Testis (tissue), 3 donors: ENCODE measurements around the gene MGAT3. TPM values are rescaled to one million over a fixed set of nuclear protein-coding genes. Genes with fewer than 3 reads are reported as not detected.
A peak's percentile ranks its signal among the peaks of the same experiment; 100 is the strongest.

Experiments used
- DNase-seq: peaks from one replicate; pipeline ENCODE4 v3.0.0-alpha.2; 2019
- H3K27ac ChIP-seq, 2 donors: fragments of 200-600 bp; sonication (generic); one replicate each; pipeline ENCODE4 v1.5.1; 2019
- H3K27me3 ChIP-seq: fragments of 200-600 bp; sonication (generic); one replicate; pipeline ENCODE4 v1.5.1; 2019
- H3K36me3 ChIP-seq: fragments of 200-600 bp; sonication (generic); one replicate; pipeline ENCODE4 v1.5.1; 2017; ENCODE audit warnings: low read depth; ENCODE audit errors: missing control alignments
- H3K4me1 ChIP-seq: fragments of 200-600 bp; sonication (generic); one replicate; pipeline ENCODE4 v1.5.1; 2019
- H3K4me3 ChIP-seq, 2 donors: fragments of 200-600 bp; sonication (generic); one replicate each; pipeline ENCODE4 v1.5.1; 2017 to 2019
- H3K9me3 ChIP-seq: fragments of 200-600 bp; sonication (generic); one replicate; pipeline ENCODE4 v1.5.1; 2017
- POLR2A ChIP-seq: fragments of 450-650 bp; IDR thresholded peaks from one replicate; pipeline ENCODE4 v1.6.1; 2017; ENCODE audit warnings: antibody characterized with exemption, mild to moderate bottlenecking, moderate library complexity
- WGBS, 2 donors: methylation state at CpG; one replicate each; pipeline ENCODE4 v1.1.5; 2018; 5-methylcytosine and 5-hydroxymethylcytosine counted together
- intact Hi-C: fragments of 100-400 bp; cut with DNase I; formaldehyde crosslinking; loops from one replicate; pipeline ENCODE4 v1.15.1; 2023; ENCODE audit warnings: low total_unique reads
- polyA plus RNA-seq: library from polyadenylated mRNA; stranded (reverse); fragments of 350-450 nt; fragmentation: Illumina TruSeq; extraction: RNeasy Lipid Tissue Mini Kit (QIAGEN cat#74804); gene quantifications from one replicate; pipeline ENCODE4 v1.2.3, GENCODE V29; 2014; ENCODE audit warnings: low read depth, low replicate concordance; ENCODE audit not compliant: insufficient read depth
- total RNA-seq, 2 donors: library from RNA; depleted of rRNA; stranded (reverse); fragments of >200 nt; gene quantifications; one replicate each; pipeline ENCODE4 v1.2.3, GENCODE V29; 2016
- TF ChIP-seq, protein P1 (sequence below), 3 experiments: fragments of 450-650 bp in 2 of 3; fragments of 200-600 bp in 1 of 3; sonication (generic) in 1 of 3; IDR thresholded peaks; one replicate each; pipeline ENCODE4 v1.5.1; 2016 to 2019; ENCODE audit warnings: antibody characterized with exemption in 3 of 3, mild to moderate bottlenecking in 2 of 3, moderate library complexity in 1 of 3

The MGAT3 gene
- total and polyA plus RNA-seq, 3 donors from 2014 or later = 4.6 to 9.7 (median 6.4) TPM

DNA sequence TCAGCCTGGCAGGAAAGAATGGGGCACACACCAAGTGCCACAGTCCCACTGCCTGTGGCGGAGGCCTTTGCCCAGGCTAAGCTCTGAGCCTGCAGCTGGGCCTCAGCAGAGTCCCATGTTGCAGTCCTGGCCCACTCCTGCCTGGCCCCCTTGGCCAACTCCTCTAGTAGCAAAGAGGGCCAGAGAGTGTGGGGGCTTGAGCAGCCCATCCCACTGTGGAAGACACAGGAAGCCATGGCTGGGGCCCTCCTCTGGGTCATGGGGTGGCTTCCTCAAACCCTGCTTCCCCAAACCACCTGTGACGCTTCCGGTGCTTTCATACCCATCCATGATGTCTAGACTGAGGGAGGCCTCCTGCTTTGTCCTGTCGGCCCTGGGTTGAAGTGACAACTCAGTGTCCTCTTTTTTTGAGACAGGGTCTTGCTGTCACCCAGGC, 69.9 kb downstream of the MGAT3 start:
- Histone ChIP-seq H3K27me3 (no peaks in the 10 kb centered on the region), H3K9me3 (no peaks in the 10 kb centered on the region), H3K4me3 (no peak overlapping the region), H3K36me3 (no peaks in the 10 kb centered on the region), H3K27ac (no peak overlapping the region), H3K4me1 (peaks cover 72% of the 10 kb centered on the region)
- intact Hi-C loops = loop anchor here (10.0 kb wide), 2 partner anchors 212 to 352 kb away; partner anchors contain the start of gene RPL3
- DNase-seq = no peak
- 55 to 77% methylated on average over 2 to 4 of the region's 4 CpGs for WGBS, 2 donors
- TF ChIP-seq, protein P1, sequence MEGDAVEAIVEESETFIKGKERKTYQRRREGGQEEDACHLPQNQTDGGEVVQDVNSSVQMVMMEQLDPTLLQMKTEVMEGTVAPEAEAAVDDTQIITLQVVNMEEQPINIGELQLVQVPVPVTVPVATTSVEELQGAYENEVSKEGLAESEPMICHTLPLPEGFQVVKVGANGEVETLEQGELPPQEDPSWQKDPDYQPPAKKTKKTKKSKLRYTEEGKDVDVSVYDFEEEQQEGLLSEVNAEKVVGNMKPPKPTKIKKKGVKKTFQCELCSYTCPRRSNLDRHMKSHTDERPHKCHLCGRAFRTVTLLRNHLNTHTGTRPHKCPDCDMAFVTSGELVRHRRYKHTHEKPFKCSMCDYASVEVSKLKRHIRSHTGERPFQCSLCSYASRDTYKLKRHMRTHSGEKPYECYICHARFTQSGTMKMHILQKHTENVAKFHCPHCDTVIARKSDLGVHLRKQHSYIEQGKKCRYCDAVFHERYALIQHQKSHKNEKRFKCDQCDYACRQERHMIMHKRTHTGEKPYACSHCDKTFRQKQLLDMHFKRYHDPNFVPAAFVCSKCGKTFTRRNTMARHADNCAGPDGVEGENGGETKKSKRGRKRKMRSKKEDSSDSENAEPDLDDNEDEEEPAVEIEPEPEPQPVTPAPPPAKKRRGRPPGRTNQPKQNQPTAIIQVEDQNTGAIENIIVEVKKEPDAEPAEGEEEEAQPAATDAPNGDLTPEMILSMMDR (IDR thresholded peaks at IDR 0.05) = no peak
- TF ChIP-seq POLR2A = no peak

DNA sequence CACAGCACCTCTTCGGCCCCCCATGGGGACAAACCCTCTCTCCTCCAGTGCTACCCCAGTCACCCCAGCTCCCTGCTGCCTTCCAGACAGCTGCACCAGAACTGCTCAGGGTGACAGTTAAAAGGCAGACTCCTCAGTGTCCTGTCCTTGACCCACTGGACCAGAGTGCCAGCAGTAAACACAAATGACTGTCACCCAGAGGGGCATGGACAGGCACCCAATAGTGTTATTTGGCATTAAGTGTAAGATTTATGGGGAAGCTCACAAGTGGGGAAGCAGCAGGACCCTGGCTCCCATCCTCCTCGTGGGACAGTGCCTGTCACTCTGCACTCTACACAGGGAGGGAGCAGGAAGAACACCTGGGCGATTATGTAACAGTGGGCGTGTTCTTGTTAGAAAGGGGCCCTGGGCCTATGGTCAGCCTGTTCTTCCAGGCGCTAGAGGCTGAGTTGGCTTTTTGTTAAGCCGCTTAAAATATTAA, 70.7 kb downstream of the MGAT3 start:
- TF ChIP-seq, protein P1 (IDR thresholded peaks at IDR 0.05) = no peak
- TF ChIP-seq POLR2A = no peak
- Histone ChIP-seq H3K36me3 (no peaks in the 10 kb centered on the region), H3K27ac (peak overlapping the region in 1 of 2 donors; percentile 66), H3K4me1 (peaks cover 66% of the 10 kb centered on the region), H3K4me3 (no peak overlapping the region), H3K9me3 (no peaks in the 10 kb centered on the region), H3K27me3 (no peaks in the 10 kb centered on the region)
- 42 to 59% methylated on average over 3 to 6 of the region's 6 CpGs for WGBS, 2 donors
- DNase-seq = no peak
- intact Hi-C loops = loop anchor here (10.0 kb wide), 2 partner anchors 213 to 353 kb away; partner anchors contain the start of gene RPL3

DNA sequence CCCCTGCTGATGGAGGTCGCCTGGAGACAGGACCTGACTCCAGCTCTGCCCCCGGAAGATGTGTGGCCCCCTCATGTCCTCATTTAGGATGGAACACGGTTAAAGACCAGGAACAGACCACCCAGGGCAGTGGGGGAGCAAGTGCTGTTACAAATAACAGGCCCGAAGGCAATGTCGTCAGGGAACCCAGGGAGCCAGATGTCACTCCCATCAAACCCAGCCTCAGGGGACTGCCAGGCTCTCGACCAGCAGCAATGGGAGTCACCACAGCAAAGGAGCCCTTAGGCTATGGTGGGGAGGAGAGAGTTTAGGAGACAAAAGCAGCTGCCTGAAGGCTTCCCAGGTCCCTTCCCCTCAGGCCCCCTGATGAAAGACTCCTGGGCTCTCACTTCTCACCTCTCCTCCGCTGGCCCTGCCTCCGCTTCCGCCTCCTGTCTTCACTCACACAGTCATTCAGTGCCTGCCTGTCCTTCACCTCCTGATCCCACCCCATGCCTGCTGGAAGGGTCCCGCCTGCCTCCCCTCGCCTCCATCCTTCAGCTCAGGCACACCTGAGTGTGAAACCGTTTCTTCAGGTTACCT, 71.4 kb downstream of the MGAT3 start:
- intact Hi-C loops = loop anchor here (10.0 kb wide), 2 partner anchors 213 to 353 kb away; partner anchors contain the start of gene RPL3
- H3K27me3 ChIP-seq = no peaks in the 10 kb centered on the region
- peak overlapping the region in 1 of 2 donors; percentile 6 for H3K4me3 ChIP-seq
- H3K27ac ChIP-seq = peak overlapping the region; percentile 42 to 66
- TF ChIP-seq, protein P1 (IDR thresholded peaks at IDR 0.05) = no peak
- TF ChIP-seq POLR2A = no peak
- H3K9me3 ChIP-seq = no peaks in the 10 kb centered on the region
- WGBS, 2 donors = 36 to 50% methylated on average over 8 to 12 of the region's 12 CpGs
- peaks cover 60% of the 10 kb centered on the region for H3K4me1 ChIP-seq
- DNase-seq = no peak
- H3K36me3 ChIP-seq = no peaks in the 10 kb centered on the region

DNA sequence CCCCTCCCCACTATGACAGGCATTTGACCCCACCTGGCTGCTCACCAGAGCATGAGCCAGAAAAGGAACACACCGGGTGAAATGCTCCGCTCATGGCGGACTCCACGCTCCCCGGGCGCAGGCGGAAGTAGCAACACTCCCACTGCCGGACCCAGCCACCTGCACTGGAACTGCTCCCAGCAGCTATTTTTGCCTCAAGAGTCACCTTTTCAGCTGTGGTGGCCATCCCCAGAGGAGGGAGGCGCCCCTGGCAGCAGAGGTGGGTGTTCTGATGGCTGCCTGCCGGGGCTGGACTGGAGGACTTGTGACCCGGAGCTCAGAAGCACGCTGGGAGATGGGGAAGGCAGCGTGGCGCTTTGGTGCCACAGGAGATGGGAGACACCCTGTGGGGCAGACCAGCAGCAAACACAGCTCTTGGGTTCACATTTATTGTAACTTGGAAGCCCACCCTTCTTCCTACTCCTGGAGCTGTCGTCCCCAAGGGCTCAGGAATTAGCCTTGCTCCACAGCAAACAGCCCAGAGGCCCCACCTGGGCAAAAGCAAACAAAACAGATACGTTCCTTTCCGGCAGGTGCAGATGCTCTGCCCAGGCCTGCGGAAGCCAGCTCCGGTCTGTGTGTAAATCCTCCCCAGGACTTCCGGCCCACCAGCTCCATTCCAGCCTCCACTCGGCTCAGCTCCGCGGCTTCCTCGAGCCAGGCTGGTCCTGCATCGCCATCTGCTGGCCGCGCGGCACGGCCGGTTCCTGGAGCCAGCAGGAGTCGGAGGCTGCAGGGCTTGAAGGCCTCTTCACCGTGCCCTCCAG, 72.1 kb downstream of the MGAT3 start:
- Histone ChIP-seq H3K27me3 (no peaks in the 10 kb centered on the region), H3K4me3 (peak overlapping the region in 1 of 2 donors; percentile 6), H3K27ac (peak overlapping the region; percentile 42 to 66), H3K36me3 (no peaks in the 10 kb centered on the region), H3K4me1 (peaks cover 54% of the 10 kb centered on the region), H3K9me3 (no peaks in the 10 kb centered on the region)
- intact Hi-C loops = loop anchor here (10.0 kb wide), 2 partner anchors 214 to 354 kb away; partner anchors contain the start of gene RPL3
- 18 to 24% methylated on average over 26 to 30 of the region's 32 CpGs for WGBS, 2 donors
- TF ChIP-seq POLR2A = no peak
- TF ChIP-seq, protein P1 (IDR thresholded peaks at IDR 0.05) = peak; percentile 91 to 97 (median 97)
- DNase-seq = peak; percentile 94
